Keratinocyte (primary cell): ENCODE results near the gene TH. TPM values are rescaled to one million over a fixed set of nuclear protein-coding genes. Genes with fewer than 3 reads are reported as not detected.

Source experiments
- DNase-seq: peaks from one replicate; pipeline ENCODE4 v3.0.0-alpha.2; 2011; ENCODE audit warnings: low read depth, missing footprints, low spot score
- FAIRE-seq: peaks from 2 replicates; lab custom pipeline; 2011; peaks lifted over from hg19 to GRCh38; lab: Jason Lieb, UNC
- H2AFZ ChIP-seq: 2 replicates; pipeline ENCODE4 v1.6.0; 2012; ENCODE audit warnings: low read length, control low read depth, inconsistent platforms; ENCODE audit not compliant: control insufficient read depth
- H3K27ac ChIP-seq: 2 replicates; pipeline ENCODE4 v1.5.1; 2011; ENCODE audit warnings: low read length; ENCODE audit not compliant: control insufficient read depth, insufficient read depth
- H3K27me3 ChIP-seq: 3 replicates; pipeline ENCODE4 v1.6.0; 2011; ENCODE audit warnings: low read length; ENCODE audit not compliant: control insufficient read depth, insufficient read depth; ENCODE audit errors: extremely low read depth
- H3K36me3 ChIP-seq, 2 experiments: 2 replicates in 1 of 2; 3 replicates in 1 of 2; pipeline ENCODE4 v1.5.1; 2011; ENCODE audit warnings: low read length in 2 of 2, mild to moderate bottlenecking in 1 of 2; ENCODE audit not compliant: control insufficient read depth in 2 of 2, insufficient read depth in 2 of 2; ENCODE audit errors: extremely low read depth in 1 of 2
- H3K4me1 ChIP-seq: 3 replicates; pipeline ENCODE4 v1.5.1; 2011; ENCODE audit warnings: low read length; ENCODE audit not compliant: control insufficient read depth, insufficient read depth; ENCODE audit errors: extremely low read depth
- H3K4me2 ChIP-seq: 3 replicates; pipeline ENCODE4 v1.6.0; 2011; ENCODE audit warnings: low read depth, low read length; ENCODE audit not compliant: control insufficient read depth, insufficient read depth; ENCODE audit errors: extremely low read depth
- H3K4me3 ChIP-seq, 3 experiments: fragments of 200-600 bp in 1 of 3; sonication (generic) in 1 of 3; 2 replicates in 2 of 3; 3 replicates in 1 of 3; pipeline ENCODE4 v1.5.1; 2011 to 2016; ENCODE audit warnings: low read length in 3 of 3, mild to moderate bottlenecking in 3 of 3, control low read depth in 2 of 3, inconsistent platforms in 1 of 3, low read depth in 1 of 3, mixed read lengths in 1 of 3, mixed run types in 1 of 3, moderate library complexity in 1 of 3; ENCODE audit not compliant: control insufficient read depth in 2 of 3, insufficient read depth in 2 of 3; ENCODE audit errors: extremely low read depth in 1 of 3
- H3K79me2 ChIP-seq: 2 replicates; pipeline ENCODE4 v1.6.0; 2012; ENCODE audit warnings: low read length; ENCODE audit not compliant: control insufficient read depth, insufficient read depth
- H3K9ac ChIP-seq: 3 replicates; pipeline ENCODE4 v1.6.0; 2011; ENCODE audit warnings: low read length; ENCODE audit not compliant: control insufficient read depth, insufficient read depth; ENCODE audit errors: extremely low read depth
- H3K9me1 ChIP-seq: 3 replicates; pipeline ENCODE4 v1.6.0; 2011; ENCODE audit warnings: low read length; ENCODE audit not compliant: control insufficient read depth, insufficient read depth; ENCODE audit errors: extremely low read depth
- H3K9me3 ChIP-seq: 2 replicates; pipeline ENCODE4 v1.5.1; 2012; ENCODE audit warnings: low read depth, low read length; ENCODE audit not compliant: control insufficient read depth
- H4K20me1 ChIP-seq: 3 replicates; pipeline ENCODE4 v1.6.0; 2011; ENCODE audit warnings: low read length; ENCODE audit not compliant: control insufficient read depth, insufficient read depth; ENCODE audit errors: extremely low read depth
- CTCF ChIP-seq, 3 experiments: IDR thresholded peaks in 1 of 3; conservative IDR thresholded peaks in 1 of 3; optimal IDR thresholded peaks in 1 of 3; 2 replicates in 2 of 3; 3 replicates in 1 of 3; pipeline versions ENCODE3 to v1.5.1; 2011; ENCODE audit warnings: low read length in 3 of 3, mild to moderate bottlenecking in 3 of 3, moderate library complexity in 2 of 3, control low read depth in 1 of 3, inconsistent platforms in 1 of 3; ENCODE audit not compliant: insufficient read depth in 2 of 3; ENCODE audit errors: extremely low read depth in 1 of 3
- EZH2 ChIP-seq: IDR thresholded peaks from one replicate; pipeline ENCODE4 v1.6.1; 2012; ENCODE audit warnings: inconsistent platforms, mild to moderate bottlenecking, low read length, moderate library complexity
- dilution Hi-C: fragments of 300-500 bp; cut with MboI; formaldehyde crosslinking; loops from one replicate; pipeline ENCODE4 v1.7.0; 2020; ENCODE audit warnings: low sequenced_read_pairs; ENCODE audit not compliant: extremely low pct_ligation_motif_present
- polyA plus RNA-seq, 5 experiments: library from polyadenylated mRNA; depleted of rRNA in 3 of 5; stranded (reverse) in 3 of 5; stranded (forward) in 1 of 5; unstranded in 1 of 5; fragments of >200 nt; gene quantifications; 1 replicate in 1 of 5; 2 replicates in 3 of 5; 3 replicates in 1 of 5; pipeline versions ENCODE4 v1.2.1 to v1.2.3, GENCODE V29; 2011 to 2012; ENCODE audit warnings: missing spikeins in 2 of 5, low read depth in 1 of 5, low replicate concordance in 1 of 5

The TH gene
- polyA plus RNA-seq, 1 donor (not counting 4 experiments of a cell fraction or from before 2014, with no cell fraction given), result 0.50 TPM

- Histone ChIP-seq H3K9me1 (no peaks in the 10 kb centered on the region), H4K20me1 (no peaks in the 10 kb centered on the region), H3K27ac (no peak overlapping the region), H3K4me2 (no peak overlapping the region), H3K4me3 (no peak overlapping the region), H3K36me3 (no peaks in the 10 kb centered on the region), H3K4me1 (peaks cover 11% of the 10 kb centered on the region), H3K79me2 (no peaks in the 10 kb centered on the region), H3K27me3 (peaks cover 14% of the 10 kb centered on the region), H2AFZ (no peak overlapping the region), H3K9me3 (no peaks in the 10 kb centered on the region), H3K9ac (no peak overlapping the region)
- dilution Hi-C loops, result no loop called here
- peak; percentile 84 for FAIRE-seq
- peak; percentile 41 for DNase-seq
- TF ChIP-seq EZH2 (no peak), CTCF (optimal IDR thresholded peaks at IDR 0.05 in 1 of 3, IDR thresholded peaks at IDR 0.05 in 1 of 3, conservative IDR thresholded peaks at IDR 0.05 in 1 of 3; ENCODE audit: extremely low read depth in 1 of 3, insufficient read depth in 2 of 3, low read length in 3 of 3) (peak; percentile 84 to 99 (median 95))
These were observed 25.6 kb upstream of the TH start for GRCh38 chr11:2196970-2197770.

DNA sequence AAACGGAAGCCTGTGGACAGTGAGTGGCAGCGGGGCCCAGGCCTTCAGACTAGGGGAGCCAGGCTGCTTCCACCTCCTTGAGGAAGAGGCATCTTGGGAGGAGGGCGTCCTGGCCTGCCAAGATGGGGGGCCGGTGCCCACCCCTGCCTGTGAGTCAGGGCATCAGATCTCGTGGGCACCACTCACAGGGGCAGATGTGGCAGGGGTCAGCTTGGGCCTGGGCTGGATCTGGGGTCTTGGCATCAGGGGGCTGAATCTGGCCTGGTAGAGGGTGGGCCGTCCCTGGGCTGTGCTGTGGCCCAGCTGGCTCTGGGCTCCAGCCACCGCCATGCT, 24.1 kb upstream of the TH start:
- no peak overlapping the region for H3K27ac ChIP-seq
- H2AFZ ChIP-seq, result no peak overlapping the region
- H3K9me3 ChIP-seq, result no peaks in the 10 kb centered on the region
- H3K27me3 ChIP-seq, result peaks cover 14% of the 10 kb centered on the region
- dilution Hi-C loops, result no loop called here
- H3K36me3 ChIP-seq, result no peaks in the 10 kb centered on the region
- H3K4me3 ChIP-seq, result no peak overlapping the region
- no peak overlapping the region for H3K4me2 ChIP-seq
- H3K79me2 ChIP-seq, result no peaks in the 10 kb centered on the region
- H4K20me1 ChIP-seq, result no peaks in the 10 kb centered on the region
- no peaks in the 10 kb centered on the region for H3K9me1 ChIP-seq
- peaks cover 6% of the 10 kb centered on the region for H3K4me1 ChIP-seq
- TF ChIP-seq EZH2 (no peak), CTCF (optimal IDR thresholded peaks at IDR 0.05 in 1 of 3, IDR thresholded peaks at IDR 0.05 in 1 of 3, conservative IDR thresholded peaks at IDR 0.05 in 1 of 3; ENCODE audit: extremely low read depth in 1 of 3, insufficient read depth in 2 of 3, low read length in 3 of 3) (no peak)
- DNase-seq (no peak), FAIRE-seq (no peak)
- H3K9ac ChIP-seq, result no peak overlapping the region
